A673 (cell line): ENCODE results near the gene PABPN1L.

Experiments
- CTCF ChIP-seq: fragments of 300-800, 200-600 bp; sonication (generic); conservative IDR thresholded peaks from 2 replicates; pipeline ENCODE4 v1.5.1; 2017; ENCODE audit warnings: low read depth, mild to moderate bottlenecking, antibody characterized with exemption, low read length, moderate library complexity, mixed read lengths
- EZH2 ChIP-seq: fragments of 200-600 bp; sonication (generic); IDR thresholded peaks from 2 replicates; pipeline ENCODE4 v1.6.1; 2017; ENCODE audit warnings: borderline replicate concordance, low read depth, mild to moderate bottlenecking, mixed read lengths, antibody characterized with exemption, low read length; ENCODE audit not compliant: poor library complexity, severe bottlenecking

- TF ChIP-seq CTCF, result no peak
- no peak for TF ChIP-seq EZH2
Measured at GRCh38 chr16:88897696-88898425, 31.4 kb upstream of the PABPN1L start.
